ENCODE results near the gene WNT3.

Gene WNT3

DNA sequence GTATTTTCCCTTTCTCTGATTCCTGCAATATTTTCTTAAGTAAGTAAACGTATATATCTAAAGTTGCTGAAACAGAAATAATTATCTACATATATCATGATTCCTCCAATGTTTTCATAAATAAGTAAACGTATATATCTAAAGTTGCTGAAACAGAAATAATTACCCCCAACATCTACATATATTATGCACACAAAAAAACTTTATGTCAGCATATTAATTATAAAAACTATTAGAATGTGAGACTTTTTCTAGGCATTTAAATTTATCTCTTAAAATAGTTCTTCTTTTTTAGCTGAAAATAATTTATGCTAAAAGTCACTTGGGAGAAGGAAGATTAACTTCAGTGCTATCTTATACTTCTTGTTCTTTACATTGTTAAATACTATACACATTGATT lies 88.5 kb downstream of the WNT3 start:
- no peak overlapping the region for H3K4me3 ChIP-seq (ENCODE audit: low read depth, low read length)
- TF ChIP-seq, protein P1, sequence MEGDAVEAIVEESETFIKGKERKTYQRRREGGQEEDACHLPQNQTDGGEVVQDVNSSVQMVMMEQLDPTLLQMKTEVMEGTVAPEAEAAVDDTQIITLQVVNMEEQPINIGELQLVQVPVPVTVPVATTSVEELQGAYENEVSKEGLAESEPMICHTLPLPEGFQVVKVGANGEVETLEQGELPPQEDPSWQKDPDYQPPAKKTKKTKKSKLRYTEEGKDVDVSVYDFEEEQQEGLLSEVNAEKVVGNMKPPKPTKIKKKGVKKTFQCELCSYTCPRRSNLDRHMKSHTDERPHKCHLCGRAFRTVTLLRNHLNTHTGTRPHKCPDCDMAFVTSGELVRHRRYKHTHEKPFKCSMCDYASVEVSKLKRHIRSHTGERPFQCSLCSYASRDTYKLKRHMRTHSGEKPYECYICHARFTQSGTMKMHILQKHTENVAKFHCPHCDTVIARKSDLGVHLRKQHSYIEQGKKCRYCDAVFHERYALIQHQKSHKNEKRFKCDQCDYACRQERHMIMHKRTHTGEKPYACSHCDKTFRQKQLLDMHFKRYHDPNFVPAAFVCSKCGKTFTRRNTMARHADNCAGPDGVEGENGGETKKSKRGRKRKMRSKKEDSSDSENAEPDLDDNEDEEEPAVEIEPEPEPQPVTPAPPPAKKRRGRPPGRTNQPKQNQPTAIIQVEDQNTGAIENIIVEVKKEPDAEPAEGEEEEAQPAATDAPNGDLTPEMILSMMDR (IDR thresholded peaks at IDR 0.05; ENCODE audit: borderline replicate concordance, insufficient read depth, low read depth, low read length), result no peak

DNA sequence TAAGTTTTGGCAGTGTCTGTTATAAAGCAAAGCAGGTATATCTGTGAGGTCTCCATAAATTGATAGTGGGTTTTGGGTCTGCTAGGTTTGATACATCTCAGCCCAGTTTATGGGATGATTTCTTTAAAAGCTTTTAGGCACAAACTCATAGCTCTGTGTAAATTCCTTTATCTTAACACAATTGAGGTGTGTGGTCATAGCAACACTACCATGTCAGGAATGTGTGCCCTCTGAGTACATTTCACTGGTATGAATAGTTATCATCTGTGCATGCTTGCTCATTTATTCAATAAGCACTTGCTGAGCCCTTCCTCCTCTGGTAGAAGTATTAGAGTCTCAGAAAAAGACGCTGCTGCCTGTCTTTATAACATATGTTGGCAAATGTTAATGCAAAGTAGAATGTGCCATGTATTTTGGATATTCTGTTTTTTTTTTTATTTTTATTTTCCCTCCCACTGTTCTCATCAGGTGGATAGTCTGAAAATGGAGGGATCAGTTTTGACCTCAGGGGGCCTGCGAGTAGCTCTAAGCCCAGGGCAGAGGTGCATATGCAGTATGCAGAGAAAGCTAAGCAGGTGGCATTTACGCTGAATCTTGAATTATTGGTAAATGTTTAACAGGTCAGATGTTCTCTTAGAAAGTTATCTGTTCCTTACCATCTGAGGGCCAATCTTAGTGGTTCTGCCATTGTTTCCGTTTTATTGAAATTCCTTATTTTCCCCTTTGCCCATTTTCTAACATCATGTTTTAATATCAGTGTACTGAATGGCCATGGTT lies 90.7 kb downstream of the WNT3 start:
- TF ChIP-seq, protein P1 (IDR thresholded peaks at IDR 0.05; ENCODE audit: borderline replicate concordance, insufficient read depth, low read depth, low read length), result no peak
- H3K4me3 ChIP-seq (ENCODE audit: low read depth, low read length), result no peak overlapping the region

DNA sequence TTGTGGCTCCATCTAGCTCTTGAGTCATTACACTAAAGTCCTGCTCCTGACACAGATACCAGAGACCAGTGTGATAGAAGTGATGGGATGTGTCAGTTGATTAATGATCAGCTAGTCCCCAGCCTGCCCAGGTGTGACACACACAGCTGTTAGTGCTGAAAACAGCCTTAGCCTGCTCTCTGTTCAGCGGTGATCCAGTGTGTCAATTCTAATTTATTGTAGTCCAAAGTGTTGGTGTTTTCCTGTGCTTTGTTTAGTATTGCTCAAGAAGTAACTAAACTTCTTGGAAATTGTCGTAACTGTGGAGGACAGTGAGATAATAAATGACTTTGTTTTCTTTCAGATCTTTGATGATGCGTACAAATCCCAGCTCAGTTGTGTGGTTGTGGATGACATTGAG lies 92.3 kb downstream of the WNT3 start:
- no peak overlapping the region for H3K4me3 ChIP-seq (ENCODE audit: low read depth, low read length)
- TF ChIP-seq, protein P1 (IDR thresholded peaks at IDR 0.05; ENCODE audit: borderline replicate concordance, insufficient read depth, low read depth, low read length), result no peak

DNA sequence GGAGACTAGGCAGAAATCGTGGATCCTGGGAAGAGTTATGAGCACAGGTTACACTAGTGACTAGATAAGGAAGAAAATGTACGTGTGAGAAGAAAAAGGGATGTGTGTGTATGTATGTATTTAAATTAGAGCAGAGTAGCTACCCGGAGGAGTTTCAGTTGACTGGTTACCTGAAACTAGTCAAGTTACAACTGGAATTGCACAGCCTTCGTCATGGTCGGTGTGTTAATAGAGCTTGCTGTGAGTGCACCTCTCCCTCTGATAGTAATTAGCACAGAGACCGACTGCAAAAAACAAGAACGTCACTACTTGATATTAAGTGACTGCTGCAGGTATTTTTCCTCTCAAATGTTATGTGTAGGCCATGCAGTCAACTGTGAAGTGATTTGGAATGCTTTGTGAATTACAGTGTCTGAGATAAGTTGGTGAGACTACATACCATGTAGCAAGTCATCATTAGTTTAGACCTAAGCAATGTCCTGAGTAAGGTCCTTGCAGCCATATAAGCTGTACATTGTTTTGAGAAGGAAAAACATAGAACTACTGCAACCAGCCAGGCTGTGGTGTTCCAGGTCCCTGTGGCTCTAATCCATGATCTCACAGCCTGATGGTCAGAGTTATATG lies 95.7 kb downstream of the WNT3 start:
- TF ChIP-seq, protein P1 (IDR thresholded peaks at IDR 0.05; ENCODE audit: borderline replicate concordance, insufficient read depth, low read depth, low read length), result no peak
- H3K4me3 ChIP-seq (ENCODE audit: low read depth, low read length), result no peak overlapping the region

DNA sequence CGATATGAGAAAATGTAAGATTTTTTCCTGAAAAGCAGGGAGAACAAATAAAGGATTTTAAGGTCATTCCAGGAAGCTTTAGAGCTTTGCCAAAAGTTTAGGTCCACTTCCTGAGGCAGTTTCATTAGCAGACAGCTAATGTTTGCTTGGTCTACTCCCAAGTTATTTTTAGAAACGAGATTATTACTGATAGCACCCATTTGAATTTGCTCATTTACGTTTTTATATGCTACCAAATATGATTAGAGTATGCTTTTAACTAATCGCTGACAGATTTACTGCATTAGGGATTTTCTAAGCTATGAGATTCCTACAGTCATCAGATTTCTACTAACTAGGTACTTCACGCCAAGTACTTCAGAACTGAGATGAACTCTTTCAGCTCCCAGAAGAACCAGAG lies 98.1 kb downstream of the WNT3 start:
- no peak overlapping the region for H3K4me3 ChIP-seq (ENCODE audit: low read depth, low read length)
- TF ChIP-seq, protein P1 (IDR thresholded peaks at IDR 0.05; ENCODE audit: borderline replicate concordance, insufficient read depth, low read depth, low read length), result no peak

DNA sequence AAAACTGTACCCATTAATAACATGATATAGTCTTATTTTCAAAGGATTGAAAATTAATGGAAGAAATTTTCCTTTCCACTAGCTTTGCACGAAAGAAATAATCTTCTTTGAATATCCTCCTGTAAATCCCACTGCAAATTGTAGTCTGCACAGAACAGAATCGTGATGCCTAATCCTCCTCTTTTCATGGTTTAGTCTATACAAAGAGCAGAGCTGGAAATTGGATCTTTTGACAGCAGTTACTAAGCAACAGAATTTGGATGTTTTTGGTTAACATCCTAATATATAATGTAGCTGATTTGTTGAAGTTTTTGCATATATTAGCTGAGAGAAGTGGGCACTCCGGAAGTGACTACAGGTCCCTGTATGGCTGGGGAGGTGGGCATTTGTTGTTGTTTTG lies 98.6 kb downstream of the WNT3 start:
- TF ChIP-seq, protein P1 (IDR thresholded peaks at IDR 0.05; ENCODE audit: borderline replicate concordance, insufficient read depth, low read depth, low read length), result no peak
- H3K4me3 ChIP-seq (ENCODE audit: low read depth, low read length), result no peak overlapping the region

DNA sequence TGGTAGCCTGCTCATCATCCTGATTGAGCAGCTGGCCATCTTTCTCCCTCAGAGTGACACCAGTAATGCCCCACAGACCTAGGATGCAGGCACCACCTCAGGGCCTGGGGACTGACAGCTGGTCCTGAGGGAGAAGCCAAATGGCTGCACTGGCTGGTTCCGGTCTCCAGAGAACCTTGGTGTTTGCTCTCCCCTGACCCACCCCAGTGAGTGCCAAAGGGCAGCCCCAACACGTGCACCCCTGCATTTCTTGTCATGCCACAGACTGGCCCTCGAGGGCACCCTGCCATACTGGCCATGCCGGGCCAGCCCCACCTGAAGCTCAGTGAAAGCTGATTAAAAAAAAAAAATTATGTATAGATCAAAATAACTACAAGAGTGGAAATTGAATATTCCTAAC lies 100.5 kb downstream of the WNT3 start:
- TF ChIP-seq, protein P1 (IDR thresholded peaks at IDR 0.05; ENCODE audit: borderline replicate concordance, insufficient read depth, low read depth, low read length), result no peak

More for the DNA sequence above, 100.5 kb downstream of the WNT3 start:
- H3K4me3 ChIP-seq (ENCODE audit: low read depth, low read length), result no peak overlapping the region

Data from GM12875 (cell line).